ENCODE results near the gene KLK10. TPM values are rescaled to one million over a fixed set of nuclear protein-coding genes. Genes with fewer than 3 reads are reported as not detected.

The KLK10 gene
- total and polyA plus RNA-seq, 4 donors: 0.08 TPM; not detected in 3

- peaks cover 0 to 3% of the 10 kb centered on the region in 2 donors for H3K27me3 ChIP-seq (ENCODE audit: control insufficient read depth in 1 of 2, insufficient read depth in 2 of 2, low read length in 1 of 2)
- H3K27ac ChIP-seq (ENCODE audit: low read depth in 1 of 2, low read length in 2 of 2): no peak overlapping the region
- H3K36me3 ChIP-seq (ENCODE audit: control insufficient read depth in 1 of 2, insufficient read depth in 2 of 2, low read length in 1 of 2): no peaks in the 10 kb centered on the region
- no peaks in the 10 kb centered on the region for H3K4me1 ChIP-seq (ENCODE audit: control insufficient read depth in 1 of 2, insufficient read depth in 2 of 2, low read length in 2 of 2)
- H3K9me3 ChIP-seq (ENCODE audit: control insufficient read depth, low read length): no peaks in the 10 kb centered on the region
- ATAC-seq (ENCODE audit: low FRiP score): no peak
- no peak overlapping the region for H3K4me3 ChIP-seq (ENCODE audit: low read length in 2 of 2)
- DNase-seq: peak in 1 of 2 donors; percentile 40
- intact Hi-C loops (cut with DNase I): no loop called here
- 80 to 82% methylated on average over 13 of the region's 13 CpGs for WGBS, 2 donors
Observed at GRCh38 chr19:51030631-51031030, 11.1 kb upstream of the KLK10 start.

DNA sequence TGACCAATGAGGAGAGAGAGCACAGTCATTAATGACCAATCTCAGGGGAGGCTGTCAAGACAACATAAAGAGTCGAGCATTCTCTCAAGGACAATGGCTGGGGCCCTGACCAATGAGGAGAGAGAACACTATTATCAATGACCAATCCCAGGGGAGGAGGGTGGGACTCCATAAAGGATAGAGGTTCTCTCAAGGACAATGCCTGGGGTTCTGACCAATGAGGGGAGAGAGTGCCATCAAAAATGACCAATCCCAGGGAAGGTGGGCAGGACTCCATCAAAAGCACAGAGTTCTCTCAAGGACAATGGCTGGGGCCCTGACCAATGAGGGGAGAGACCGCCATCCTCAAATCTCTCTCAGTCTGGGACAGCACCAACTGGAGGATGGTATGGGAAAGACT lies 10.2 kb upstream of the KLK10 start:
- Histone ChIP-seq H3K27me3 (ENCODE audit: control insufficient read depth in 1 of 2, insufficient read depth in 2 of 2, low read length in 1 of 2) (peaks cover 0 to 3% of the 10 kb centered on the region in 2 donors), H3K9me3 (ENCODE audit: control insufficient read depth, low read length) (no peaks in the 10 kb centered on the region), H3K27ac (ENCODE audit: low read depth in 1 of 2, low read length in 2 of 2) (no peak overlapping the region), H3K36me3 (ENCODE audit: control insufficient read depth in 1 of 2, insufficient read depth in 2 of 2, low read length in 1 of 2) (no peaks in the 10 kb centered on the region), H3K4me3 (ENCODE audit: low read length in 2 of 2) (no peak overlapping the region), H3K4me1 (ENCODE audit: control insufficient read depth in 1 of 2, insufficient read depth in 2 of 2, low read length in 2 of 2) (no peaks in the 10 kb centered on the region)
- peak in 1 of 2 donors; percentile 9 for DNase-seq
- ATAC-seq (ENCODE audit: low FRiP score): no peak
- 67 to 78% methylated on average over 2 of the region's 2 CpGs for WGBS, 2 donors
- intact Hi-C loops (cut with DNase I): no loop called here

- DNase-seq (no peak), ATAC-seq (ENCODE audit: low FRiP score) (no peak)
- Histone ChIP-seq H3K4me1 (ENCODE audit: control insufficient read depth in 1 of 2, insufficient read depth in 2 of 2, low read length in 2 of 2) (no peaks in the 10 kb centered on the region), H3K27ac (ENCODE audit: low read depth in 1 of 2, low read length in 2 of 2) (no peak overlapping the region), H3K4me3 (ENCODE audit: low read length in 2 of 2) (no peak overlapping the region), H3K9me3 (ENCODE audit: control insufficient read depth, low read length) (no peaks in the 10 kb centered on the region), H3K27me3 (ENCODE audit: control insufficient read depth in 1 of 2, insufficient read depth in 2 of 2, low read length in 1 of 2) (peaks cover 0 to 3% of the 10 kb centered on the region in 2 donors), H3K36me3 (ENCODE audit: control insufficient read depth in 1 of 2, insufficient read depth in 2 of 2, low read length in 1 of 2) (no peaks in the 10 kb centered on the region)
- intact Hi-C loops (cut with DNase I): no loop called here
- 53 to 56% methylated on average over 5 of the region's 5 CpGs for WGBS, 2 donors
Observed at GRCh38 chr19:51027873-51028272, 8.4 kb upstream of the KLK10 start.

GRCh38 chr19:51027126-51027806 lies 7.8 kb upstream of the KLK10 start:
- no peak overlapping the region for H3K27ac ChIP-seq (ENCODE audit: low read depth in 1 of 2, low read length in 2 of 2)
- DNase-seq (peak in 1 of 2 donors; percentile 54), ATAC-seq (ENCODE audit: low FRiP score) (no peak)
- 36 to 46% methylated on average over 11 to 14 of the region's 14 CpGs for WGBS, 2 donors
- no peaks in the 10 kb centered on the region for H3K4me1 ChIP-seq (ENCODE audit: control insufficient read depth in 1 of 2, insufficient read depth in 2 of 2, low read length in 2 of 2)
- H3K27me3 ChIP-seq (ENCODE audit: control insufficient read depth in 1 of 2, insufficient read depth in 2 of 2, low read length in 1 of 2): peaks cover 0 to 3% of the 10 kb centered on the region in 2 donors
- H3K36me3 ChIP-seq (ENCODE audit: control insufficient read depth in 1 of 2, insufficient read depth in 2 of 2, low read length in 1 of 2): no peaks in the 10 kb centered on the region
- intact Hi-C loops (cut with DNase I): no loop called here
- H3K4me3 ChIP-seq (ENCODE audit: low read length in 2 of 2): no peak overlapping the region
- no peaks in the 10 kb centered on the region for H3K9me3 ChIP-seq (ENCODE audit: control insufficient read depth, low read length)

GRCh38 chr19:51026554-51026831 lies 7.0 kb upstream of the KLK10 start, which contains the start of gene KLK11:
KLK11 (minus strand) TSS chr19:51026616; CDS start chr19:51025631, 985 bp downstream.
- H3K4me3 ChIP-seq (ENCODE audit: low read length in 2 of 2): no peak within 1 kb of the TSS
- intact Hi-C loops (cut with DNase I): no loop called here
- H3K27me3 ChIP-seq (ENCODE audit: control insufficient read depth in 1 of 2, insufficient read depth in 2 of 2, low read length in 1 of 2): peaks cover 0 to 3% of the 10 kb centered on the region in 2 donors
- no peak for DNase-seq
- H3K27ac ChIP-seq (ENCODE audit: low read depth in 1 of 2, low read length in 2 of 2): no peak within 1 kb of the TSS
- peak; percentile 40 for ATAC-seq (ENCODE audit: low FRiP score)
- no peaks in the 10 kb centered on the region for H3K36me3 ChIP-seq (ENCODE audit: control insufficient read depth in 1 of 2, insufficient read depth in 2 of 2, low read length in 1 of 2)
- H3K4me1 ChIP-seq (ENCODE audit: control insufficient read depth in 1 of 2, insufficient read depth in 2 of 2, low read length in 2 of 2): no peaks in the 10 kb centered on the region
- WGBS, 2 donors: 77 to 80% methylated on average over 6 to 11 of the region's 11 CpGs
- H3K9me3 ChIP-seq (ENCODE audit: control insufficient read depth, low read length): no peaks in the 10 kb centered on the region

DNA sequence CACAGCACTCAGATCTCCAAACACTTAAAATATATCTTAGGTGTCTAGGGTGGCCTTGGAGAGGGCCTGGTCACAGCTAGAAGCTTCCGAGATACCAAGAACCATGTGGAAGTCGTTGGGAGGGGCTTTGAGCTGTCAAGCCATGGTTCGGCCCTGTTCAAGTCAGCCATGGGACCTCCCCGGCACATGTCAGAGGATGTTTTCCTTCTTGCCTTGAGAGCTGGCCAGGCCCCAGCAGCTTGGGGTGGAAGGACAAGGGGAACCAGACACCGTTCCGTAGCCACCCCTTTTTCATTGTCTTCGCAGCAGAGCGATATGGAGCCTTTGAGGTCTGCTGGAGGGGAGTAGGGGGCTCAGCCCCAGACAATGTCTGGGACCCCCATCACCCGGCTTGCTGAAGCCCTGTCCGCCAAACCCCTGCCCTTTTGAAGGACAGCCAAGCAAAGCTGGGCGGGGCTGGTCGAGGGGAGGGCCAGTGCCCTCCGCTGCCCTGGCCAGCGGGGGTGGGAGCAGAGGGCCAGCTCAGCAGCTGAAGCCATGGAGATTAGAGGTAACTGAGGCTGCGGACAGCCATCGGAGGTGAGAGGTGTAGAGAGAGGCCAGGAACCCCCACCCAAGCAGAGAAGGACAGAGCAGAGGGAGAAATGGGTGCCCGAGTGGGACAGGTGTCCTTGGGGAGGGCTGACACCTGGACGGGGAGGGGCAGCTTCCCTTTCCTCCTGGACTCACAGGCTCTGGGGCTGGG lies 6.5 kb upstream of the KLK10 start:
- no peaks in the 10 kb centered on the region for H3K36me3 ChIP-seq (ENCODE audit: control insufficient read depth in 1 of 2, insufficient read depth in 2 of 2, low read length in 1 of 2)
- peak in 1 of 2 donors; percentile 67 for DNase-seq
- H3K4me1 ChIP-seq (ENCODE audit: control insufficient read depth in 1 of 2, insufficient read depth in 2 of 2, low read length in 2 of 2): no peaks in the 10 kb centered on the region
- H3K27ac ChIP-seq (ENCODE audit: low read depth in 1 of 2, low read length in 2 of 2): no peak overlapping the region
- intact Hi-C loops (cut with DNase I): no loop called here
- H3K27me3 ChIP-seq (ENCODE audit: control insufficient read depth in 1 of 2, insufficient read depth in 2 of 2, low read length in 1 of 2): peaks cover 0 to 3% of the 10 kb centered on the region in 2 donors
- H3K4me3 ChIP-seq (ENCODE audit: low read length in 2 of 2): no peak overlapping the region
- ATAC-seq (ENCODE audit: low FRiP score): no peak
- H3K9me3 ChIP-seq (ENCODE audit: control insufficient read depth, low read length): no peaks in the 10 kb centered on the region
- WGBS, 2 donors: 53 to 58% methylated on average over 18 of the region's 18 CpGs

DNA sequence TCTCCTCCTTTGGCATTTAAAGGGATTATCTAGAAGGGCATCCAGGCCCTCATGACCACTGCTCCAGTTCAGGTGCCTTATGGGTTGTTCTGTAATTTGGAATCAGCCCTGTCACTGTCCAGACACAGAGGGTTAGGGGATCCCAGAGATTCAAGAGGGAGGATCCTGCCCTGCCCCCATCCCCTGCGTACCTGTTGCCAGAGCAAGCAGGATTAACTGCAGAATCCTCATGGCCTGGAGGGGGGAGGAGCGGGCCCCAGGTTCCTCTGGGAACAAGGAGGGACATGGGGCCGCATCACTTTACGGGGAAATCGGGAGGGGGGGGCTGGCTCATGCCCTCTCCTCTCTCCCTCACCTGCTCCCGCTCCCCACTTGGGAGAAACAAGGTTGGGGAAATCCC lies 5.9 kb upstream of the KLK10 start:
- no peak for ATAC-seq (ENCODE audit: low FRiP score)
- no peaks in the 10 kb centered on the region for H3K4me1 ChIP-seq (ENCODE audit: control insufficient read depth in 1 of 2, insufficient read depth in 2 of 2, low read length in 2 of 2)
- no peaks in the 10 kb centered on the region for H3K36me3 ChIP-seq (ENCODE audit: control insufficient read depth in 1 of 2, insufficient read depth in 2 of 2, low read length in 1 of 2)
- WGBS, 2 donors: 60 to 64% methylated on average over 6 of the region's 6 CpGs
- peaks cover 0 to 3% of the 10 kb centered on the region in 2 donors for H3K27me3 ChIP-seq (ENCODE audit: control insufficient read depth in 1 of 2, insufficient read depth in 2 of 2, low read length in 1 of 2)
- DNase-seq: peak in 1 of 2 donors; percentile 32
- H3K27ac ChIP-seq (ENCODE audit: low read depth in 1 of 2, low read length in 2 of 2): no peak overlapping the region
- H3K9me3 ChIP-seq (ENCODE audit: control insufficient read depth, low read length): no peaks in the 10 kb centered on the region
- intact Hi-C loops (cut with DNase I): no loop called here
- no peak overlapping the region for H3K4me3 ChIP-seq (ENCODE audit: low read length in 2 of 2)

DNA sequence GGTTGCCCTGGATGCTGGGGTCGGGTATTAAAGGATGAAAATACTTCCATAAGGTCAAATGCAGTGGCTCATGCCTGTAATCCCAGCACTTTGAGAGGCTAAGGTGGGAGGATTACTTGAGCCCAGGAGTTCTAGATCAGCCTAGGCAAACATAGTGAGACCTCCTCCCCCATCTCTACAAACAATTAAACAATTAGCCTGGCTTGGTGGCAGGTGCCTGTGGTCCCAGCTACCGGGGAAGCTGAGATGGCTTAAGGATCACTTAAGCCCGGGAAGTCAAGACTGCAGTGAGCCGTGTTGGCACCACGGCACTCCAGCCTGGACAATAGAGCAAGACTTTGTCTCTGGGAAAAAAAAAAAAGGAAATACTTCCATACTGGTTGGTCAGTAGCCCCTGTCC lies 5.4 kb upstream of the KLK10 start:
- intact Hi-C loops (cut with DNase I): no loop called here
- Histone ChIP-seq H3K27ac (ENCODE audit: low read depth in 1 of 2, low read length in 2 of 2) (no peak overlapping the region), H3K27me3 (ENCODE audit: control insufficient read depth in 1 of 2, insufficient read depth in 2 of 2, low read length in 1 of 2) (peaks cover 0 to 3% of the 10 kb centered on the region in 2 donors), H3K4me3 (ENCODE audit: low read length in 2 of 2) (no peak overlapping the region), H3K9me3 (ENCODE audit: control insufficient read depth, low read length) (no peaks in the 10 kb centered on the region), H3K36me3 (ENCODE audit: control insufficient read depth in 1 of 2, insufficient read depth in 2 of 2, low read length in 1 of 2) (no peaks in the 10 kb centered on the region), H3K4me1 (ENCODE audit: control insufficient read depth in 1 of 2, insufficient read depth in 2 of 2, low read length in 2 of 2) (no peaks in the 10 kb centered on the region)
- no peak for ATAC-seq (ENCODE audit: low FRiP score)
- 41 to 43% methylated on average over 5 of the region's 5 CpGs for WGBS, 2 donors
- peak in 1 of 2 donors; percentile 19 for DNase-seq

DNA sequence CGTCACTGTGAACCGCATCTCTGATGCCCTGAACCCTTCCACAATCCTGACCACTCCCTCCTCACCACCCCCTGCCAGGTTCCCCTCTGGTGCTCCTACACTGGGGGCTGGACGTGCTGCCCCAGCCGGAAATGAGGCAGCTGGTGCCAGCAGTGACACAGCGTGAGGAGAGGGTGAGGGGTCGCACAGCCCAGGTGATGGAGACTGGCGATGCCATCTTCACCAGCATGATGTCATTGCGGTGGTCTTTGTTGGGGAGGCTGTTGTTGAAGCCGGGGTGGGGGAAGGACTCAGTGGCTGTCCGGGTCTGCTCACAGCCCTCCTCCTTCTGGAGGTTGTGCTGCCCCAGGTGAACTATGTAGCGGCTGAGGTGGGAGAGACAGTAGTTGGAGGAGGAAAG lies 4.4 kb upstream of the KLK10 start:
- Histone ChIP-seq H3K4me1 (ENCODE audit: control insufficient read depth in 1 of 2, insufficient read depth in 2 of 2, low read length in 2 of 2) (no peaks in the 10 kb centered on the region), H3K27me3 (ENCODE audit: control insufficient read depth in 1 of 2, insufficient read depth in 2 of 2, low read length in 1 of 2) (peaks cover 0 to 3% of the 10 kb centered on the region in 2 donors), H3K9me3 (ENCODE audit: control insufficient read depth, low read length) (no peaks in the 10 kb centered on the region), H3K36me3 (ENCODE audit: control insufficient read depth in 1 of 2, insufficient read depth in 2 of 2, low read length in 1 of 2) (no peaks in the 10 kb centered on the region), H3K27ac (ENCODE audit: low read depth in 1 of 2, low read length in 2 of 2) (no peak overlapping the region), H3K4me3 (ENCODE audit: low read length in 2 of 2) (no peak overlapping the region)
- DNase-seq (peak in 1 of 2 donors; percentile 60), ATAC-seq (ENCODE audit: low FRiP score) (no peak)
- intact Hi-C loops (cut with DNase I): no loop called here
- 71 to 75% methylated on average over 11 of the region's 11 CpGs for WGBS, 2 donors
